GM12878 (cell line): ENCODE data around the gene COL9A3. TPM values are rescaled to one million over a fixed set of nuclear protein-coding genes. Genes with fewer than 3 reads are reported as not detected.

Source experiments
- ATAC-seq: fragments of 200-7000 bp; cut with Tn5 transposase; 3 replicates; pipeline ENCODE4 v1.9.1; 2020; ENCODE audit warnings: mild to moderate bottlenecking, moderate library complexity
- BruUV-seq: library from RNA; stranded (reverse); fragments of 400-500 nt; replicated peaks from 2 replicates; lab custom pipeline; 2021; lab: Mats Ljungman, UMichigan
- CTCF ChIA-PET: fragments of 300-600 bp; sonication (Branson Sonifier 250); formaldehyde crosslinking; extraction: SDS; loops from one replicate; lab custom pipeline; 2021; ENCODE audit warnings: inconsistent platforms; lab: Yijun Ruan, JAX
- POLR2A ChIA-PET: fragments of 350-600 bp; formaldehyde crosslinking; extraction: SDS; loops from one replicate; lab custom pipeline; 2021; ENCODE audit warnings: inconsistent platforms; lab: Charles Lee
- RAD21 ChIA-PET: fragments of 300-600 bp; sonication (Branson Sonifier 250); formaldehyde crosslinking; loops from one replicate; lab custom pipeline; 2023; ENCODE audit warnings: antibody characterized with exemption; ENCODE audit not compliant: unreplicated experiment; lab: Charles Lee
- SMC1A ChIA-PET: fragments of 300-600 bp; sonication (Branson Sonifier 250); formaldehyde crosslinking; loops from one replicate; lab custom pipeline; 2023; ENCODE audit not compliant: unreplicated experiment, uncharacterized antibody; lab: Charles Lee
- DNase-seq: peaks from one replicate; pipeline ENCODE4 v3.0.0-alpha.2; 2011; ENCODE audit warnings: low read depth, low spot score
- FAIRE-seq: peaks from 3 replicates; lab custom pipeline; 2011; peaks lifted over from hg19 to GRCh38; lab: Jason Lieb, UNC
- H2AFZ ChIP-seq: 2 replicates; pipeline ENCODE4 v1.6.0; 2011; ENCODE audit warnings: low read depth, low read length, control low read depth; ENCODE audit not compliant: control insufficient read depth
- H3K27ac ChIP-seq: 2 replicates; pipeline ENCODE4 v1.5.1; 2011; ENCODE audit warnings: control low read depth; ENCODE audit not compliant: control insufficient read depth, insufficient read depth
- H3K27me3 ChIP-seq, 2 experiments: replicated peaks in 1 of 2; 2 replicates each; pipeline versions ENCODE4 v1.6.0 to v1.6.1; 2011; ENCODE audit warnings: low read length in 1 of 2; ENCODE audit not compliant: control insufficient read depth in 2 of 2, insufficient read depth in 2 of 2
- H3K36me3 ChIP-seq, 2 experiments: 2 replicates each; pipeline ENCODE4 v1.5.1; 2011; ENCODE audit warnings: low read length in 1 of 2; ENCODE audit not compliant: control insufficient read depth in 2 of 2, insufficient read depth in 2 of 2
- H3K4me1 ChIP-seq: 2 replicates; pipeline ENCODE4 v1.6.1; 2011; ENCODE audit warnings: mild to moderate bottlenecking, low read length, moderate library complexity, mixed read lengths; ENCODE audit not compliant: control insufficient read depth, insufficient read depth
- H3K4me2 ChIP-seq: 2 replicates; pipeline ENCODE4 v1.6.0; 2011; ENCODE audit warnings: control low read depth; ENCODE audit not compliant: control insufficient read depth, insufficient read depth
- H3K4me3 ChIP-seq: fragments of 200-600 bp; sonication (generic); 2 replicates; pipeline ENCODE4 v1.5.1; 2016
- H3K79me2 ChIP-seq: 2 replicates; pipeline ENCODE4 v1.6.0; 2011; ENCODE audit warnings: low read length; ENCODE audit not compliant: control insufficient read depth, insufficient read depth
- H3K9ac ChIP-seq: 2 replicates; pipeline ENCODE4 v1.8.0; 2011; ENCODE audit warnings: low read length, control low read depth, mixed read lengths; ENCODE audit not compliant: control insufficient read depth, insufficient read depth
- H3K9me3 ChIP-seq: replicated peaks from 3 replicates; pipeline ENCODE4 v1.5.1; 2011; ENCODE audit warnings: mild to moderate bottlenecking, low read length; ENCODE audit not compliant: control insufficient read depth, insufficient read depth
- H4K20me1 ChIP-seq: 2 replicates; pipeline ENCODE4 v1.6.0; 2011; ENCODE audit not compliant: control insufficient read depth, insufficient read depth
- ATF7 ChIP-seq: fragments of 450-650 bp; IDR thresholded peaks from 2 replicates; pipeline ENCODE4 v1.6.1; 2016; ENCODE audit warnings: low read depth, mild to moderate bottlenecking
- CBX5 ChIP-seq: sonication (generic); IDR thresholded peaks from 2 replicates; pipeline ENCODE4 v1.6.1; 2016; ENCODE audit warnings: low read depth, moderate library complexity, mild to moderate bottlenecking, inconsistent platforms
- CHD4 ChIP-seq: fragments of 200-600 bp; sonication (generic); IDR thresholded peaks from 2 replicates; pipeline ENCODE4 v1.6.1; 2016; ENCODE audit warnings: mild to moderate bottlenecking
- CREB1 ChIP-seq: IDR thresholded peaks from 2 replicates; pipeline ENCODE4 v1.6.1; 2012; ENCODE audit warnings: low read depth, mild to moderate bottlenecking, inconsistent platforms
- MTA2 ChIP-seq: fragments of 450-650 bp; IDR thresholded peaks from 2 replicates; pipeline ENCODE4 v1.6.1; 2016; ENCODE audit warnings: low read depth, mild to moderate bottlenecking, moderate library complexity
- NFXL1 ChIP-seq: fragments of 450-650 bp; IDR thresholded peaks from 2 replicates; pipeline ENCODE4 v1.6.1; 2017; ENCODE audit warnings: antibody characterized with exemption, mild to moderate bottlenecking, borderline replicate concordance
- NKRF ChIP-seq: fragments of 450-650 bp; conservative IDR thresholded peaks from 2 replicates; pipeline ENCODE4 v1.6.1; 2017; ENCODE audit warnings: mild to moderate bottlenecking, moderate library complexity
- RUNX3 ChIP-seq: IDR thresholded peaks from 2 replicates; pipeline ENCODE4 v1.6.1; 2012; ENCODE audit warnings: low read length, inconsistent platforms
- SMARCA5 ChIP-seq: fragments of 450-650 bp; IDR thresholded peaks from 2 replicates; pipeline ENCODE4 v1.6.1; 2017; ENCODE audit warnings: mild to moderate bottlenecking
- SPI1 ChIP-seq: IDR thresholded peaks from 2 replicates; pipeline ENCODE4 v1.6.1; 2011; ENCODE audit warnings: low read depth, mild to moderate bottlenecking, low read length, moderate library complexity, borderline replicate concordance; ENCODE audit not compliant: insufficient read depth
- SRF ChIP-seq, 2 experiments: IDR thresholded peaks; 2 replicates each; pipeline ENCODE4 v1.6.1; 2011; ENCODE audit warnings: low read depth in 2 of 2, low read length in 2 of 2, mild to moderate bottlenecking in 1 of 2, moderate library complexity in 1 of 2
- ZBTB11 ChIP-seq: fragments of 450-650 bp; formaldehyde crosslinking; IDR thresholded peaks from 2 replicates; pipeline ENCODE4 v1.5.0; 2022; ENCODE audit warnings: mild to moderate bottlenecking, missing genetic modification characterization
- ZNF207 ChIP-seq: fragments of 450-650 bp; IDR thresholded peaks from 2 replicates; pipeline ENCODE4 v1.6.1; 2014; ENCODE audit warnings: antibody characterized with exemption, mild to moderate bottlenecking, borderline replicate concordance
- WGBS: methylation state at CpG from one replicate; pipeline ENCODE4 v1.1.6; 2016; ENCODE audit warnings: low lambda C conversion rate; ENCODE audit not compliant: insufficient replicate concordance, insufficient coverage; ENCODE audit errors: missing lambda C conversion rate; 5-methylcytosine and 5-hydroxymethylcytosine counted together
- in situ Hi-C: fragments of 300-500 bp; cut with MboI; formaldehyde crosslinking; loops from 9 replicates; pipeline ENCODE4 v1.14.3; 2018; ENCODE audit warnings: mixed read lengths
- intact Hi-C: fragments of 100-400 bp; cut with micrococcal nuclease; formaldehyde crosslinking; loops from one replicate; pipeline ENCODE4 v1.14.2; 2022; ENCODE audit not compliant: unreplicated experiment
- polyA plus RNA-seq, 11 experiments: library from polyadenylated mRNA; depleted of rRNA in 4 of 11; unstranded in 6 of 11; stranded (reverse) in 5 of 11; fragments of >200 nt; fragmentation: Nextera tagmentation in 4 of 11; fragmentation: Illumina TruSeq in 1 of 11; extraction: Ambion mirVana in 4 of 11; extraction: Trizol in 1 of 11; gene quantifications; 1 replicate in 1 of 11; 2 replicates in 10 of 11; pipeline versions ENCODE4 v1.2.1 to v1.2.3, GENCODE V29; 2011 to 2016; ENCODE audit warnings: inconsistent platforms in 2 of 11, missing spikeins in 2 of 11, low read depth in 1 of 11
- total RNA-seq, 4 experiments: library from RNA; depleted of rRNA in 3 of 4; stranded (reverse); fragments of >200 nt in 3 of 4; fragmentation: Illumina TruSeq in 1 of 4; extraction: Trizol in 1 of 4; gene quantifications; 2 replicates each; pipeline versions ENCODE4 v1.2.1 to v1.2.3, GENCODE V29; 2013 to 2021

Gene COL9A3
- total and polyA plus RNA-seq, 10 of the 15 experiments (the other 5 are each of a cell fraction or from before 2014, with no cell fraction given), result 0.09 to 1.7 (median 0.63) TPM; not detected in 1

- FAIRE-seq (no peak), ATAC-seq (no peak; the same call in 1 of the 3 replicates), DNase-seq (no peak)
- Histone ChIP-seq H3K4me3 (no peak overlapping the region), H3K36me3 (no peaks in the 10 kb centered on the region), H3K27ac (no peak overlapping the region), H3K9me3 (no peaks in the 10 kb centered on the region), H2AFZ (no peak overlapping the region), H4K20me1 (no peaks in the 10 kb centered on the region), H3K79me2 (no peaks in the 10 kb centered on the region), H3K4me1 (no peaks in the 10 kb centered on the region), H3K9ac (no peak overlapping the region), H3K27me3 (no peaks in the 10 kb centered on the region; a peak in 1 of 4 replicates), H3K4me2 (no peak overlapping the region)
- ChIA-PET POLR2A (no interaction called here), SMC1A (no interaction called here), RAD21 (interaction anchor here (1.0 kb wide), 1 partner anchor 26 kb away, joined by 3 read pairs; no protein-coding TSS in a partner anchor), CTCF (interaction anchor here (1.1 to 1.3 kb wide), 2 partner anchors 95 to 133 kb away, joined by 4 read pairs; no protein-coding TSS in a partner anchor)
- in situ Hi-C loops (no loop called here), intact Hi-C loops (no loop called here)
- BruUV-seq, result no TSS peak
- TF ChIP-seq RUNX3 (no peak), CHD4 (no peak), MTA2 (no peak), NKRF (no peak), CBX5 (no peak), ZNF207 (no peak), ZBTB11 (CRISPR knock-in tag) (no peak), NFXL1 (no peak), CREB1 (no peak), ATF7 (no peak), SMARCA5 (no peak), SRF (IDR thresholded peaks at IDR 0.05; ENCODE audit: low read depth in 2 of 2, low read length in 2 of 2) (no peak), SPI1 (no peak)
- 72% methylated on average over 32 of the region's 34 CpGs for WGBS
Observed at GRCh38 chr20:62875419-62876361, 58.8 kb downstream of the COL9A3 start.
